ENCODE results near the gene R3HCC1L. TPM values are rescaled to one million over a fixed set of nuclear protein-coding genes. Genes with fewer than 3 reads are reported as not detected.

Gene R3HCC1L
- total RNA-seq, 1 experiment from 2014 or later, result 15.9 TPM

DNA sequence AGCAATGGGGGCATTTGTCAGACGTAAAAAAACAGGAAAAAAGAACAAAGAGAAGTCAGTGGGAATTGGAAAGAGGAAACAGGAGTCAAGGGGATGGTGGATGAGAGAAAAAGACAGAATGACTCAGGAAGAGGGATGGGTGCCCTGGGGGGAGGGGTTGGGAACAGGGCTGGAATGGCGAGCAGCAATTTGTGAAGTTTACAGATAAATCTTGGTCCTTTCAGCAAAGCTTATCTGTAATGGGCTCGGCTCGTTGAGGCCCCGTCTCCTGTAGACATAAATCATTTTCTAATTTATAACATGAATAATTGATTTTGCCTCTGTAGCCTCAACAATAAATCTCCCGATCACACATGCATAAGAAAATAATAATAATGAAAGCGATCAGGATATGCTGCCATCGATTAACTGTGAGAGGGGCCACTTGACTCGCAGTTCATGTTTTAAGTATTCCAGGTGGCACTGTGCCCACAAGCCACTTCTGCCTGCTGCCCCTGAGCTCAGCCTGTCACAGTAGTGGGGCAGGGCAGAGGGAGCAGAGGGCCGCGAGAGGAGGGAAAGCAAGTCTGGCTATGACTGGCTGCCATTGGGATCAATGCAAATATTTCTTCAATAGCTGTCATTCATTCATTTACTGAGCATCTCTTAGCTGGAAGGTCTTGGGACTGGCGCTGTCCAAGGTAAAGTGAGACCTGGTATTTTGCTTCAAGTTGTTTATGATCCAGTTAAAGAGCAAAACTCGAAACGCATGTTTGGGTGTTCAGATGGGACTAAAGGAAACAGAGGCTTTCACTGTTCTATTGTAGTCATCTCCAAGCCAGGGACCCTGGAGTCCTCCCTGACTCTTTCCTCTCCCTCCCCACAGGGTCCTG is 47.4 kb upstream of the R3HCC1L start:
- Histone ChIP-seq H3K9me3 (ENCODE audit: control insufficient read depth, insufficient read depth, low read depth, low read length) (no peaks in the 10 kb centered on the region), H3K36me3 (ENCODE audit: control insufficient read depth, insufficient read depth, low read length) (no peaks in the 10 kb centered on the region), H3K4me1 (ENCODE audit: control insufficient read depth, insufficient read depth, low read length) (no peaks in the 10 kb centered on the region), H3K4me3 (ENCODE audit: low read depth in 2 of 2, low read length in 2 of 2) (no peak overlapping the region), H3K27ac (ENCODE audit: low read length) (no peak overlapping the region), H3K27me3 (ENCODE audit: control insufficient read depth, insufficient read depth, low read length) (peaks cover 20% of the 10 kb centered on the region)
- TF ChIP-seq, protein P1, sequence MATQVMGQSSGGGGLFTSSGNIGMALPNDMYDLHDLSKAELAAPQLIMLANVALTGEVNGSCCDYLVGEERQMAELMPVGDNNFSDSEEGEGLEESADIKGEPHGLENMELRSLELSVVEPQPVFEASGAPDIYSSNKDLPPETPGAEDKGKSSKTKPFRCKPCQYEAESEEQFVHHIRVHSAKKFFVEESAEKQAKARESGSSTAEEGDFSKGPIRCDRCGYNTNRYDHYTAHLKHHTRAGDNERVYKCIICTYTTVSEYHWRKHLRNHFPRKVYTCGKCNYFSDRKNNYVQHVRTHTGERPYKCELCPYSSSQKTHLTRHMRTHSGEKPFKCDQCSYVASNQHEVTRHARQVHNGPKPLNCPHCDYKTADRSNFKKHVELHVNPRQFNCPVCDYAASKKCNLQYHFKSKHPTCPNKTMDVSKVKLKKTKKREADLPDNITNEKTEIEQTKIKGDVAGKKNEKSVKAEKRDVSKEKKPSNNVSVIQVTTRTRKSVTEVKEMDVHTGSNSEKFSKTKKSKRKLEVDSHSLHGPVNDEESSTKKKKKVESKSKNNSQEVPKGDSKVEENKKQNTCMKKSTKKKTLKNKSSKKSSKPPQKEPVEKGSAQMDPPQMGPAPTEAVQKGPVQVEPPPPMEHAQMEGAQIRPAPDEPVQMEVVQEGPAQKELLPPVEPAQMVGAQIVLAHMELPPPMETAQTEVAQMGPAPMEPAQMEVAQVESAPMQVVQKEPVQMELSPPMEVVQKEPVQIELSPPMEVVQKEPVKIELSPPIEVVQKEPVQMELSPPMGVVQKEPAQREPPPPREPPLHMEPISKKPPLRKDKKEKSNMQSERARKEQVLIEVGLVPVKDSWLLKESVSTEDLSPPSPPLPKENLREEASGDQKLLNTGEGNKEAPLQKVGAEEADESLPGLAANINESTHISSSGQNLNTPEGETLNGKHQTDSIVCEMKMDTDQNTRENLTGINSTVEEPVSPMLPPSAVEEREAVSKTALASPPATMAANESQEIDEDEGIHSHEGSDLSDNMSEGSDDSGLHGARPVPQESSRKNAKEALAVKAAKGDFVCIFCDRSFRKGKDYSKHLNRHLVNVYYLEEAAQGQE (IDR thresholded peaks at IDR 0.05; ENCODE audit: insufficient read depth in 1 of 2, low read depth in 2 of 2, low read length in 1 of 2), result peak; percentile 86 to 87
- TF ChIP-seq, protein P2, sequence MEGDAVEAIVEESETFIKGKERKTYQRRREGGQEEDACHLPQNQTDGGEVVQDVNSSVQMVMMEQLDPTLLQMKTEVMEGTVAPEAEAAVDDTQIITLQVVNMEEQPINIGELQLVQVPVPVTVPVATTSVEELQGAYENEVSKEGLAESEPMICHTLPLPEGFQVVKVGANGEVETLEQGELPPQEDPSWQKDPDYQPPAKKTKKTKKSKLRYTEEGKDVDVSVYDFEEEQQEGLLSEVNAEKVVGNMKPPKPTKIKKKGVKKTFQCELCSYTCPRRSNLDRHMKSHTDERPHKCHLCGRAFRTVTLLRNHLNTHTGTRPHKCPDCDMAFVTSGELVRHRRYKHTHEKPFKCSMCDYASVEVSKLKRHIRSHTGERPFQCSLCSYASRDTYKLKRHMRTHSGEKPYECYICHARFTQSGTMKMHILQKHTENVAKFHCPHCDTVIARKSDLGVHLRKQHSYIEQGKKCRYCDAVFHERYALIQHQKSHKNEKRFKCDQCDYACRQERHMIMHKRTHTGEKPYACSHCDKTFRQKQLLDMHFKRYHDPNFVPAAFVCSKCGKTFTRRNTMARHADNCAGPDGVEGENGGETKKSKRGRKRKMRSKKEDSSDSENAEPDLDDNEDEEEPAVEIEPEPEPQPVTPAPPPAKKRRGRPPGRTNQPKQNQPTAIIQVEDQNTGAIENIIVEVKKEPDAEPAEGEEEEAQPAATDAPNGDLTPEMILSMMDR (IDR thresholded peaks at IDR 0.05), result no peak
- ChIA-PET POLR2A (no interaction called here), CTCF (no interaction called here)
- ATAC-seq (no peak), DNase-seq (ENCODE audit: low read depth, low spot score) (no peak)
- no TSS peak for BruUV-seq (replicated peaks)
- in situ Hi-C loops (cut with HindIII; ENCODE audit: low pct_unique_long_range_greater_than_20kb, low sequenced_read_pairs), result no loop called here
- intact Hi-C loops (cut with micrococcal nuclease; ENCODE audit: unreplicated experiment), result no loop called here

DNA sequence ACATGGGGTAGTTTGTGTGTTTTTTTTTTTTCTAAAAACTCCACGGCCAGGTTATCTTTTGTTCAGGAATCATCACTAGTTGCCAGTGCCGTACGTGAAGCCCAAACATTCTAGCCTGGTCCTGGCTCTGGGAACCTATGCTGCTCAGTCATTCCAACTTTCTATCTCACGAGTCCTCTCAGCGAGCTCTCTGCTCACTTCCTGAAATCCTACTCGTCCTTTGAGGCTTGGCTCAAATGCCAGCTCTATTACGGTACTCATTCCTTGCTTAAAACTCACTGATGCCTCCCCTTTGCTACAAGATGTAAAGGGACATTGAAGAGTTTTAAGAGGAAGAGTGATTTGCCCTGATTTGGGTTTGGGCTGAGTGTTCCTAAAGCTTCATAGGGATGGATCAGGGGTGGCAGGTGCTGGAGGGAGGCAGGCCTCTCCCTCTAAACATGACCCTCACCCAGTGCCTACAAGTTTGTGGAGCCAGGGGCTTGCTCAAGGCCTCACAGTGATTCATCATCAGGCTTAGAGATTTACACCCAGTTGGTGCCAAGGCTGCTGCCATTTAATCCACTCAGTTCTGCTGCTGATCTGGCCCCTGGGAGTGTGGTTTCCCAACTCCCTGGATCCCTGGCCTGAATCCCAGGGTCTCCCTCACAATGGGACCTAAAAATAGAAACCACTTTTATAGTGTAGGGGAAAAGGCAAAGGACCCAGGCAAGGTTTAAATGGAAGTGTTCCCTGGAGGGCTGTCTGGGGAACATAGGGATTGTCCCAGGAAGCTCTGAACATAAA is 46.1 kb upstream of the R3HCC1L start:
- H3K27me3 ChIP-seq (ENCODE audit: control insufficient read depth, insufficient read depth, low read length), result peaks cover 29% of the 10 kb centered on the region
- CTCF ChIA-PET, result no interaction called here
- no peak overlapping the region for H3K27ac ChIP-seq (ENCODE audit: low read length)
- H3K36me3 ChIP-seq (ENCODE audit: control insufficient read depth, insufficient read depth, low read length), result no peaks in the 10 kb centered on the region
- POLR2A ChIA-PET, result no interaction called here
- in situ Hi-C loops (cut with HindIII; ENCODE audit: low pct_unique_long_range_greater_than_20kb, low sequenced_read_pairs), result no loop called here
- intact Hi-C loops (cut with micrococcal nuclease; ENCODE audit: unreplicated experiment), result no loop called here
- ATAC-seq, result no peak
- no peak overlapping the region for H3K4me3 ChIP-seq (ENCODE audit: low read depth in 2 of 2, low read length in 2 of 2)
- BruUV-seq (replicated peaks), result no TSS peak
- TF ChIP-seq SIN3A (IDR thresholded peaks at IDR 0.05; ENCODE audit: borderline replicate concordance, insufficient read depth, low read depth, low read length) (no peak), POLR2AphosphoS5 (IDR thresholded peaks at IDR 0.05; ENCODE audit: low read depth, low read length) (no peak)
- H3K9me3 ChIP-seq (ENCODE audit: control insufficient read depth, insufficient read depth, low read depth, low read length), result no peaks in the 10 kb centered on the region
- no peaks in the 10 kb centered on the region for H3K4me1 ChIP-seq (ENCODE audit: control insufficient read depth, insufficient read depth, low read length)
- no peak for DNase-seq (ENCODE audit: low read depth, low spot score)

DNA sequence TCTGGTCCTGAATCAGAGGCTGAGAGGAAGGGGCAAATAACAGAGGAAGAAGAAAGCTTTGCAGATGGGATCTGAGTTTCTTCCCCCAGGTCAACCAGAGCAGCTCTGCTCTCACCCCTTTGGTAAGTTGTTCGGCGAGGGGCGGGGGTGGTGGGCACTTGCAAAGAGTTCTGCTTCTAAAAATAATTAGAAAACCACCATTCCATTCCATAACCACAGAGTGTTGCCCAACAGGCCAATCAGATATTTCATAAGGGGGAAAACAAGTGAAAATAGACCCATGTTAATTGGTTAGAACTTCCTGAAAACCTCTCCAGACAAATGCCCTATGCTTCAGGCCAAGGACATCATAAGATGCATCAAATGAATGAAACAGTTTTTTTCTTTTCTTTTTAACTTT is 43.6 kb upstream of the R3HCC1L start:
- BruUV-seq (replicated peaks), result no TSS peak
- in situ Hi-C loops (cut with HindIII; ENCODE audit: low pct_unique_long_range_greater_than_20kb, low sequenced_read_pairs) (no loop called here), intact Hi-C loops (cut with micrococcal nuclease; ENCODE audit: unreplicated experiment) (no loop called here)
- Histone ChIP-seq H3K27ac (ENCODE audit: low read length) (no peak overlapping the region), H3K9me3 (ENCODE audit: control insufficient read depth, insufficient read depth, low read depth, low read length) (no peaks in the 10 kb centered on the region), H3K36me3 (ENCODE audit: control insufficient read depth, insufficient read depth, low read length) (no peaks in the 10 kb centered on the region), H3K27me3 (ENCODE audit: control insufficient read depth, insufficient read depth, low read length) (peaks cover 28% of the 10 kb centered on the region), H3K4me1 (ENCODE audit: control insufficient read depth, insufficient read depth, low read length) (no peaks in the 10 kb centered on the region), H3K4me3 (ENCODE audit: low read depth in 2 of 2, low read length in 2 of 2) (no peak overlapping the region)
- no peak for TF ChIP-seq POLR2AphosphoS5 (IDR thresholded peaks at IDR 0.05; ENCODE audit: low read depth, low read length)
- no peak for DNase-seq (ENCODE audit: low read depth, low spot score)
- ChIA-PET CTCF (no interaction called here), POLR2A (interaction anchor here (0.6 to 0.7 kb wide), 2 partner anchors 9 to 20 kb away, joined by 7 to 20 read pairs; no protein-coding TSS in a partner anchor)
- no peak for ATAC-seq

Data from Panc1 (cell line).